Raji (cell line): ENCODE data around the gene DZIP1.

Source experiments
- POLR2A ChIP-seq: IDR thresholded peaks from 2 replicates; pipeline ENCODE4 v1.6.1; 2011; ENCODE audit warnings: low read depth, low read length, control low read depth; ENCODE audit not compliant: insufficient read depth

Gene DZIP1

DNA sequence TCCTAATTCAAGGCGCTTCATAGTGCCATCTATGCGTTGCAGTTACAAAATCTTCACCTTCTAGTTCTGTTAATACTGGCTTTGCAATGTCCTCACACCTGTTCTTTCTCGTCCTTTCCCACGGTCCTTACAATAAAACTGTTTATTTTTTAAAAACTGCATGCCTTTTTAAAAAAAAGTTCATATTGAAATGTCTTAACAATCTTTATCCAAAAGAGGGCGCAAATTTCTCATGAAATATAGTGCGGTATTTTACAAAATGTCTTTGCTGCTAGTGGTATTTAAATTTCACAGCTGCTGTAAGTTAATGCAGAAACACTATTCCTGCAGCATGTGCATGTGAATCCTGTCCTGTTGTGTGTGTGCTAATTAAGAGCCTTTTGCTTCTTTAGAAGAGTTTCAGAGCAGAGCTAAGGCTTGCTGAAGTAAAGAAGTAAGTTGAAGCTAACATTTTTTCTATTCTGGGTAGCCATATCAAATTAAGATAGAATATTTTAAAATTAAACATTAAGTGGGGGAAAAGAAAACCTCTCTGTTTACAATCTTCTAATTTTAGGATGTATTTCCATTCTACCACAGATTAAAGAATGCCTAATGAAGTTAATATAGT, 107.8 kb downstream of the DZIP1 start:
- TF ChIP-seq POLR2A, result no peak

DNA sequence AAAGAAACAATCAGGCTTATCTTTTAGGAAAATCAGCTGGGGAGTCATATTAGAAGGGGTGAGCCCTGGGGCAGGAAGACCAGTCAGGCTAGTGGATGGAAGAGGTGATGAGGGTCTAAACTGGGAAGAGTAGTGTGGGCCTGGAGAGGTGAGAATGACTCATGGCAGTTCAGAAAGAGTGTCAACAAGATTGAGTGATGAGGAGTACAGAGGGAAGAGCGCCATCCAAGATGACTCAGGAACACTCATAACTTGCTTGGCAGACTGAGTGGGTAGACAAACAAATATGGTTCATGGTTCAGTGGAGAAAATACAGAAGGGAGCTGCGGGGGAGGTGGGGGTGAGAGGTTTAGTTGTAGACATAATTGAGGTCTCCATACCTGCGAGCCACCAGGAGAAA, 109.3 kb downstream of the DZIP1 start:
- no peak for TF ChIP-seq POLR2A

DNA sequence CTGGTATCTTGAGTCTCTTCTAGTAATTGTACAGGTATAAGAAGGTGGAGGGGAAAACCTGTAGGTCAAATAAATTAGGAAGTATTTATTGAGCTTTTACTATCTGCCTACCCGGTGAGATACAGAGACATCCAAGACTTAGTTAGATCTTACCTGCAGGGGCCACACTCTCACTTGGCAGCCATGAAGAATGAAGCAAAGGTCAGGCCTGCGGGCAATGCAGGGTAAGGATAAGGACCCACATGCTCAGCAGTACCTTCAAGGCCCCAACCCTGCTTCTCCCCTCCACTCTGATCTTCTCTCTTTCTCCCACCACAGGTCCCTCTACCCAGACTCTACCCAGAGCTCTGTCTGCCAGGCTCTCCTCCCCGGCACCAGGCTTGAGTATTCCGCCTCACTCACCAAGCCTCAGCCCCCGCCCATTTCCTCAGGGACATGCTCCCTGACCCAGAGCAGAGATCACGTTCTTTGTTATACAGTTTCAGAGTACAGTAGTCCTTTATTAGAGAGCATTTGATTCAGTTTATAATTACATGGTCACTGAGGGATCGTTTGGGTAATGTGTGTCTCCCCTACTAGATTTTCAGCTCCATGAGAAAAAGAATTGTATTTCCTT, 110.9 kb downstream of the DZIP1 start:
- no peak for TF ChIP-seq POLR2A

- no peak for TF ChIP-seq POLR2A
These were observed 114.3 kb downstream of the DZIP1 start for GRCh38 chr13:95530178-95530577.
